Uterus (tissue), 2 donors: ENCODE results near the gene ATG16L1.

Experiments
- CTCF ChIP-seq, 4 experiments: fragments of 200-600 bp in 2 of 4; fragments of 450-650 bp in 2 of 4; sonication (generic) in 2 of 4; IDR thresholded peaks; one replicate each; pipeline ENCODE4 v1.5.1; 2016 to 2019; ENCODE audit warnings: antibody characterized with exemption in 4 of 4, mild to moderate bottlenecking in 2 of 4, moderate library complexity in 1 of 4
- POLR2A ChIP-seq, 2 donors: fragments of 450-650 bp; IDR thresholded peaks; one replicate each; pipeline ENCODE4 v1.6.1; 2016; ENCODE audit warnings: antibody characterized with exemption in 2 of 2, mild to moderate bottlenecking in 1 of 2, moderate library complexity in 1 of 2

DNA sequence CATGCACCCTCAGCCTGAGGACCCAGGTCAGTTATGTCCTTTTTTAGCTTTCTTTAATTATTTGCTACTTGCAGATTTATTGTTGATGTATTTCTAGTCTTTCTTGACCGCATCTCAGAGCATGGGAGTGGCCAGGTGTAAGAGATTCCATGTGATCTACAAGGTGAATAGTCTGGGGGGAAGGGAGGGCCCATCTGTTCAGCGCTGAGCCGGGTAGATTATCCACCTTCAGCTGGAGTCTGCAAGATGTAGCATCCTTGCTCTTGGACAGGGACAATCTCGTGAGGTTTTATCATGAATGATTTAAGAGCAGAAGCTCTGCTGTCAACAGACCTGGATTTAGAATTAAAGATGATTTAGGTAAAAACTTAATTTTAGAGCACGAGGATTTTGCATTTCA lies 90.8 kb downstream of the ATG16L1 start:
- TF ChIP-seq CTCF (IDR thresholded peaks at IDR 0.05) = no peak
- TF ChIP-seq POLR2A (IDR thresholded peaks at IDR 0.05) = no peak
